GM18909 (cell line): ENCODE measurements around the gene DENND6B.

ENCODE experiments used
- ATAC-seq: cut with Tn5 transposase; IDR thresholded peaks from one replicate; pipeline ENCODE4 v1.9.1; 2021; ENCODE audit warnings: mild to moderate bottlenecking; ENCODE audit not compliant: unreplicated experiment, poor library complexity

Gene DENND6B

GRCh38 chr22:50260801-50261614 lies 65.8 kb downstream of the DENND6B start:
- ATAC-seq = no peak

DNA sequence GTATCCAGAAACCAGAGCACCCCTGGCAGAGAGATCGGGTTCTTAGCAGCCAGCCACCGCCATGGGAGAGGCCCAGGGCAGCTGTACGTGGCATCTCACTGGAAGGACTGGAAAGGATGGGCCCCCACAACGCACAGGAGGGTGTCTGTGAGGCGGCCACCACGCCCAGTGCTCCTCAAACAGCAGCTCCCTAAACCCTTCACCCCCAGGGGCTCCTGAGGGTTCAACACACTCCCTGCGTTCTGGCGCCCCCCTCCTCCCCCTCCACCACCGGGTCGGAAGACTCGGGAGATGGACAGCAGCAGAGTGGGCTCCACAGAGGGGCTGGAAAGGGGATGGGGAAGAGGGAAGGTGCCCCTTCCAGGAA lies 66.4 kb downstream of the DENND6B start:
- ATAC-seq = no peak

DNA sequence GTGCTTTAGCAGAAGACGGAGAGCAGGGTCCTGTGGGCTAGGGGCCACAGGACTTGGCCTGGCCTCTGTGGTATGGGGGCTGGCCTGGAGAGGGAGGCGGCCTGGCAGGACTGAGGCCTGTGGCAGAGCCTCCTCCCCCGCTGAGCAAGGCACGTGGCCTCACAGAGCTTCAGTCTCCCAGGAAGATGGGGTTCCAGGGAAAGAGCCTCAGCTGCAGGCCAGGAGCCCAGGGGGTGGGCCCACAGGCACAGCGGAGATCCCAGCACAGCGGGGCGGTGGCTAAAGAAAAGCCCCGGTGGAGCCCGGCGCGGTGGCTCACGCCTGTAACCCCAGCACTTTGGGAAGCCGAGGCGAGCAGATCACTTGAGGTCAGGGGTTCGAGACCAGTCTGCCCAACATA lies 67.5 kb downstream of the DENND6B start:
- ATAC-seq = no peak
